Epidermal melanocyte (primary cell): ENCODE data around the gene CTNNA3.

Source experiments
- DNase-seq: peaks from one replicate; pipeline ENCODE4 v3.0.0; 2011; ENCODE audit warnings: low spot score; ENCODE audit not compliant: insufficient read length

The CTNNA3 gene

DNA sequence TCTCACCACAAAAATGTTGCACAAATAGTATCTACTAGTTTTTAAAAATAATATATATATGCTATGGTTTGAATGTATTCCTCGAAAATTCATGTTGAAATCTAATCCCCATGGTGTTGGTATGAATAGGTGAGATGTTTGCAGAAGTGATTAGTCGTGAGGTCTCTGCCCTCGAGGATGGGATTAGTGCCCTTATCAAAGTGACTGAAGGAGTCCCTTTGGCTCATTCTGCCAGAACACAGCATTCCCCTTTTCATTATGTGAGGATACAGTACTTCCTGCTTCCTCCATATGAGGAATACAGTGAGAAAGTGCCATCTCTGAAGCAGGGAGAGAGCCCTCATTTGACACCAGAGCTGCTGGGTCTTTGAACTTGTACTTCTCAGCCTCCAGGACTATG is 1547.7 kb downstream of the CTNNA3 start:
- no peak for DNase-seq

DNA sequence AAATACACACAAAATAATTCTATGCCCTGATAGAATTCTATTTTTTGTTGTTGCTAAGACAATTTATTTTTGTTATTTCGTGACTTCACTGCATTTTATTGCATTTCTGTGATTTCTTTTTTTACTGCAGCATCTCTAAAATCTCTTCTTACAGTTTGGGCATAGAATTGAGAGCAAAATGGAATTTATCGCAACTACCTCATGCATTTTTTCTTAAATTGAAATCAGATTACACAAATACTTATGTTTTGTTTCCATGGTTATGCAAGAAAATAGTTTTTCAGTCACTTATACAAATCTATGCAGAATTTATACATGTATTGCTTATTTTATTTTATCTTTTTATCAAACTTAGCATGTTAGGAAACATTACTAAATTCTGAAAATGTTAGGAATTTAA is 1552.0 kb downstream of the CTNNA3 start:
- DNase-seq: no peak

GRCh38 chr10:66102756-66103155 is 1593.2 kb downstream of the CTNNA3 start:
- no peak for DNase-seq

DNA sequence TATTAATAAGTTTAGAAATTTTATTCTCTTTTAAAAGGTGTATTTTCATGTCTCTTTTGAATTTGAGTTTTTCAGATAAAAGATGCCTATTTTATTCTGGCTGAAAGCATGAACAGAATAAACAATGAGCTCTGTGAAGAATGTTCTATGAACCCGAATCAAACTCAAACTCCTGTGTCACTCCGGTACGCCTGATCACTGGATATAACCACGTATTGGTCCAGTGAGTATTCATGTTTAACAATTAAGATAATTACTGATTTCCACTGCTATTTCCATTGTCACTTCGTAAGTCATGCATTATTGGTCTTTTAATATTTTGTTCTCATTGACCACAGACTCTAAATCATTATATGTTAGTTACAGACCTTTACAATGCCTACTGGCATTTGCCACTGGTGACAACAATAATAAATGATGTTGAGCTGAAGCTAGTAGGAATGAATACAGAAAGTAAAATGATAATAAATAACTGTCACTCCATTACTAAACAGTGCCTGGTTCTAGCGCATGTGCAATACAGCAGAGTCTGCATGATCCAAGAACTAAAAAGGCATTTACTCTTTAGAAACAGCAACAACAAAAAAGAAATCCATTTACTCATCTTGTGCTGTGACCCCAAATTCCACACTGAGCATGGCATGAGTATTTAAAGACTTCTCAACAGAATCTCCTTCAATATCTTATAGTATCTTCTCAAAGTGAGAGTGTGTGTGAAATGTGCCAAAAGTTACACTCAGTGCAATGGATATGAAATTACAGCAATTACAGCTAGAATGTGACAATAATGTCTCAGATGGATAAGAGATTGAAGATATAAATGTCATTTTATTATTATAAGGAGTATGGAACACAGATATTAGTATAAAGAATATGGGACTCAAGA is 1597.2 kb downstream of the CTNNA3 start:
- no peak for DNase-seq

DNA sequence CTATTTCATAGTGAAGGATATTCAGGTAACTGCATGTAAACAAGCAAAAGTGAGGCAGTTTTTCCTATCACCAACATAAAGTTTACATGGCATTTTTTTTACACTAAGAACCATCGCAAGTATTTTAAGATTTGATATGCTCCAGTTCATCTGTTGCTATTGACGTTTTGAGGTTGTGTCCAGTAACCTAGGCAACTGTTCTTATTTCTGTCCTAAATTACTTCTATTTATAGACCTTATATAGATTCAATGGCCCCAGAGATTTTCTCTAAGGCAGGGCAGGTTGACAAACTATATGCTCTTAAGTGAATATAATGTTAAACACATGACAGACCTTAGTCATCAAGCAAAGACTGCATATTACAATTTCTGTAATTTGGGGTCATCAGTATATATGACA is 1600.4 kb downstream of the CTNNA3 start:
- DNase-seq: no peak

DNA sequence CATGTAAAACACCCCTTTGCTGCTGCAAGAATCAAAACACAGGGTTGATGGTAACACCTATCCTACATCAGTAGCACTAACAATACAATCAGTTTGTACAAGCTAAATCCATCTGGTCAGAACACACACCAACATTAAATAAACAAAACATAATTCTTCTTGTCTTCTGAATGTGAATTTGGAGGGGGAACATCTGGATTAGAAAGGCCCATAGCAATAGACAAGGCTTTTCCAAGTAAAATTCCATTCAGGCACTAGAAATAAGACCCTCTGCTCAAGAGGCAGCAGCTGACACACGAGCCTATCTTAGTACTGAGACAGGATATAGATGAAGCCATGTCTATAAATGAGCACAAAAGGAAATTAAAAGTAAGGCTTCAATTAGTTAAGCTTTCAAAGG is 1610.1 kb downstream of the CTNNA3 start:
- DNase-seq: no peak

DNA sequence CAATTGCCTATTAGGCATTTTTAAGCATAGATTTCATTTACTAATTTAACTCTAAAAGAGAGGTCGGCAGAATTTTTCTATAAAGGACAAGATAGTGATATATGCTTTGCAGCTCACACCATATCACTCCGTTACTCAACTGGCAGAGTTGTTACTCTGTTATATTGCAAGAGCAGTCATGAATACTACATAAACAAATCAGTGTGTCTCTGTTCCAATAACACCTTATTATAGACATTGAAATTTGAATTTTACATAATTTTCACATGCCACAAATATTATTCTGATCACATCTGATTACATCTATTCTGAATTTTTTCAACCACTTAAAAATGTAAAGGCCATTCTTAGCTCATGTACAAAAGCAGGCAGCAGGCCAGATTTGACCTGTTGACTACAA is 1624.1 kb downstream of the CTNNA3 start:
- DNase-seq: no peak

DNA sequence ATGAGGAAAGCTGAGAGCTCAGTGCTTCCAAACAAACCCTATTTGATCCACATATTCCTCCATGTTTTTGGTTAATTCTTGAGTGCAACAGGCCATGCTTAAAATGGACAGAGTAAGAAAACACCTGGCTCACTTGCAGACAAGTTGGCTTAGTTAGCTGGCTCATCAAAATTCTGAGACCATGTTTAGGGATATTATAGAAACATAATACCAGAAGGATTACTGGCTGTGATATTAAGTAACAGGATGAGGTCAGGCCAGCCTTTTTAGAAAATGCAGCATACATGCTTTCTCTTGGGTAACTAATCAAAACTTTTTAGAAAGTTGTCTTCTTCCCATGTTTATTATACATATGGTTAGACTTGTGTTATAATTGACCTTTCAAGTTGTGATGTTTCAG is 1637.4 kb downstream of the CTNNA3 start:
- DNase-seq: no peak

DNA sequence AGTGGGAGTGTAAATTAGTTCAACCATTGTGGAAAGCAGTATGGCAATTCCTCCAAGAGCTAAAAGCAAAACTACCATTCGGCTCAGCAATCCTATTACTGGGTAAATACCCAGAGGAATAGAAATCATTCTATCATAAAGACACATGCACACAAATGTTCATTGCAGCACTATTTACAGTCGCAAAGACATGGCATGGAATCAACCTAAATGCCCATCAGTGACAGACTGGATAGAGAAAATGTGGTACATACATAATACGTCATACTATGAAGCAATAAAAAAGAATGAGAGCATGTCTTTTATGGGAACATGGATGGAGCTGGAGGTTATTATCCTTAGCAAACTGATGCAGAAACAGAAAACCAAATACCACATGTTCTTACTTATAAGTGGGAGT is 1646.7 kb downstream of the CTNNA3 start:
- DNase-seq: no peak

- no peak for DNase-seq
These were observed 1650.1 kb downstream of the CTNNA3 start for GRCh38 chr10:66045859-66046258.

DNA sequence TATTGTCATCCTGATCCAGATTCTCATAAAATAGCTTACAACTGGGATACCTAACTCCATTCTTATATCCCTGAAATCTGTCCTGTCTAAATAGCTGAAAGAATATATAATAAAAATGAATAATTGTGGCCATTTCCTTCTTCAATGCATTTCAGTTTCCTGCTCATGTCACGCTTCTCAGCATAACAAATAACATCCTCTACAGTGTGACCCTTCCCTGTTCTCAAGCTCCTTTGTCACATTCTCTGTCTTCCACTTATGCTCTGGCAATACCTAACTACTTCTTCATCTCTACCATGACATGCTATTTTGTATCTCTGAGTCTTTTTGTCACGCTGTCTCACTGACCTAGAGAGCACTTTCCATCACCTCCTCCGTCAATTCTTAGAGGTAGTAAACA is 1654.2 kb downstream of the CTNNA3 start:
- no peak for DNase-seq

GRCh38 chr10:66038623-66039022 is 1657.4 kb downstream of the CTNNA3 start:
- no peak for DNase-seq

DNA sequence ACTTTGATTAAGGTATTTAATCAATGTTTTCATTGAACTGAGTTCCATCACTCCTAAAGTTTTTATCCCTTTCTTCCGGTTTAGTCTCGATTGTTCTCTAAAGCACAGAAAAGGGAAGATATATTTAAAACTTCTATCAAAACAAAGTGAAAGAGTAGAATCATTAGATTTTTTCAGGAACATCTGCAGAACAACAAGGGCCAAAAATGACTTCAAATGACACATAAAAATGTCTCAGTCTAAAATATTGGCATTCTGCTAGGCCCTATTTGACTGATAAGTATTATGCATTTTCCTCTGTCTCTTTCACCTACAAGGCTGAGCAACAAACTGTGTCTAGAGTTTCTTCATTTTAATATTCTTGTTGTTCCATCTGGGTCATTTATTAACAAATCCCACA is 1669.7 kb downstream of the CTNNA3 start:
- no peak for DNase-seq

GRCh38 chr10:66025186-66025585 is 1670.8 kb downstream of the CTNNA3 start:
- no peak for DNase-seq

DNA sequence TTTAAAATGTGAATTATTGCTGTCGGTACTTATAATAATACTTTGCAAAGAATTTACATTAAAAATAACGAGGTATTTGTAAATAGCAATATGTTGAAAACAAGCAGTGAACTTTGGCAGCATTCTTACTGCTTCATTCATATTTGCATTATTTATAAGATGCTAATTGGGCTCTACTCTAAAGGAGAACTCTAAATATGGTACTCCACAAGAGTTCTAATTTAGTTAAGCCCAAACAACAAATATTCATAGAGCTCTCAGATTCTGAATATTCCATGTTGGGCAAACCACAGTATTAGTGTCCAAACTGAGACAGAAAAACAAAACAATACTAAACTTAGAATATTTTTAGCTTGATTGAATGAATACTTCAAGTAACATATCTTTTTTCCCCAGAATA is 1674.6 kb downstream of the CTNNA3 start:
- no peak for DNase-seq

- DNase-seq: no peak
These were observed 1687.8 kb downstream of the CTNNA3 start for GRCh38 chr10:66008221-66008620.

- DNase-seq: no peak
These were observed 1689.6 kb downstream of the CTNNA3 start for GRCh38 chr10:66006411-66006810.

DNA sequence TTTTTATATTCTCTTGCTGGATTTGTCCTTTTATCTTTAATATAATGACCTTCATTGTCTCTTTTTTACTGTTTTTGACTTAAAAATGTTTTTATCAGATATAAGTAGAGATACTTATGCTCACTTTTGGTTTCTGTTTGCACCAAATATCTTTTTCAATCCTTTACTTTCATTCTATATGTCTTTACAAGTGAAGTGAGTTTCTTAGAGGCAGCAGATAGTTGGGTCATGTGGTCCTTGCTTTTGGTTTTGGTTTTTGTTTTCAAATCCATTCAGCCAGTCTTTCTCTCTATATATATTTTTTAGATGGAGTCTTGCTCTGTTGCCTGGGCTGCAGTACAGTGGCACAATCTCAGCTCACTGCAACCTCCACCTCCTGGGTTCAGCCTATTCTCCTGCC is 1702.5 kb downstream of the CTNNA3 start:
- DNase-seq: no peak

DNA sequence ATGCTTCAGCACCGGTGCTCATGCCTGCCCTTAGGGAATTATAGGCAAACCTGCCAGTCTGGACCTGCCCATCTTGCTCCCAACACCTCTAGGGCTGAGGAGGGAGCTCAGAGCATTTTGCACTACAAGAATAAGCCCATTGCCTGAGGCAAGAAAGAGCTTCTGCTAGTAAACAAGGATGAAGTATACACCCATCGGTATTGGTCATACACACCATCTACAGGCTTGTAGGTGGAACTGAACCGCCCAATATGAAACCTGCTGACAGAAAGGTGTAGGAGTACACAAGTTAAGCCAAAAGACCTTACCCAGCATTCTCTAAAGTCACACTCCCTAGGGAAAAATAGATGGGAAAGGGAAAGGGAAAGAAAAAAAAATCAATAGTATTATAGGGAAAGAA is 1727.1 kb downstream of the CTNNA3 start:
- no peak for DNase-seq

DNA sequence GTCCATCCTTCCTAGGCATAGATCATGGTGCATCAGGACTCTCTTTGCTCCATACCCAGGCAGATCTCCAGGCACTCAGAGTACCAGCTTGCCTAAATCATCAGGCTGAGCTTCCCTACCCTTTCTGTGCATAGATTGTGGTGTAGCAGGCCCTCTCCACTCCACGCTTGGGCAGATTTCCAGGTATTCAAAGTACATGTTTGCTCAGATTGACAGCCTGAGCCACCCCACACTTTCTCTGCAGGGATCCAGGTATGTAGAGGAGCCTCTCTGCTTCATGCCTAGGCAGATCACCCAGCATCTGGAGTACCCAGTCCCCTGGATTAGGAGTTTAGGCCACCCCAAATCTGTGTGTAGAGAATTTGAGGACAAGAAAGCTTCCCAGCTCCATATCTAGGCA is 1727.6 kb downstream of the CTNNA3 start:
- DNase-seq: no peak

DNA sequence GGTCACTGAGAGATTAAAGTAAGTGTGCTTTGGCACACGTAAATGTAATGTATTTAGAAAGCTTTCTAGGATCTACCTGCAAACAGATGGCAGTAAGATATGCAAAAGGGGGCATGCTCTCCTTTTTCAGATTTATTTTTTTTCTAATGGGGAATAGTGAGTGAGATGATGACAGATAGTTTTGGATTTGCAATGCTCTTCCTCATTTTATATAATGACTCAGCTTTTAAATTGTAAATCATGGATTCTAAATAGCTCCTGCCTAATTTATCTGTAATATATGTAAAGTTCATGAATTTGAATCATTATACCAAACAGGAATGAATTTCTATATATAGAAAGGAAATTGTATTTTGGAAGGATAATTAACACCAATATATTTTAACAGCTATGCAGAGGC is 1731.8 kb downstream of the CTNNA3 start:
- DNase-seq: no peak

DNA sequence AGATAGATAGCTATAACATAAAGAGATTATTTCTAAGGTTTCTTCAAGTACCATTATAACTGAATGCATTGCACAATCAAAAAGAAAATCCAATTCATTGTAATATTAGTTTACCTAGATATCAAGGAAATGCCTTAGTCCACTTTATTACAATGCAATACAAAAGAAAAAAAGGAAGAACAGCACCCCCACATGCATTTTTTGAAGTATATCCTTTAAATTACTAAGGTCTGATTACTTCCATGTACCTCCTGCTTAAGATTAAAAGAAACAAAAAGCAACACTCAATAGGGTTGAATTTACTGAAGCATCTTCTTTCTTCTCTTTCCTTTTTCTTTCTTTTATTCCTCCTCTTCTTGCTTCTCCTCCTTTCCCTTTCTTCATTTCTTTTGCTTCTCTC is 1743.9 kb downstream of the CTNNA3 start:
- no peak for DNase-seq

DNA sequence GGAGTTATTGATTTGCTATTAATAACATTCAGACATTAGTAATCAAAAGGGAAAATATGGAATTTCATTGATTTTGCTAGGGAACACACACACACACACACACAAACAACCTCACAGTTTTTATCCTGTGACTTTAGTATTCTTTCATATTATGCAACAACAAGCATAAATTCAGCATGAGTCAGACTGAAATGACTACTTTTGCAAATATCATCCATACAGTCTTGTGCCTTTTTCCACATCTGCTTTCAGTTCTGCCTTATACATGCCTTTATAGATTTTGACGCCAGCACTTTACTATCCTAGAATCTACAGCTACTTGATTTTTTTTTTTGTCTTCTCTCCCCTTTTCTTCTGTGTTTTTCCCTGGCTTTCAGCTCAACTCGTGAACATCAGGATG is 1745.9 kb downstream of the CTNNA3 start:
- DNase-seq: no peak

- DNase-seq: no peak
These were observed 1746.5 kb downstream of the CTNNA3 start for GRCh38 chr10:65949526-65949925.
